NCI-H146 (cell line): ENCODE data around the gene LAMB4.

Source experiments
- DNase-seq: peaks from one replicate; lab custom pipeline; 2025; lab: John Stamatoyannopoulos, UW

LAMB4 gene

GRCh38 chr7:108012499-108013430, 117.4 kb downstream of the LAMB4 start:
- no peak for DNase-seq

GRCh38 chr7:108010377-108010776, 119.8 kb downstream of the LAMB4 start:
- DNase-seq: no peak

GRCh38 chr7:108009873-108010272, 120.3 kb downstream of the LAMB4 start:
- no peak for DNase-seq

- no peak for DNase-seq
Observed at GRCh38 chr7:108008827-108009226, 121.3 kb downstream of the LAMB4 start.

GRCh38 chr7:108008240-108008639, 121.9 kb downstream of the LAMB4 start:
- no peak for DNase-seq

GRCh38 chr7:108007762-108008161, 122.4 kb downstream of the LAMB4 start:
- no peak for DNase-seq

- DNase-seq: no peak
Observed at GRCh38 chr7:108007261-108007660, 122.9 kb downstream of the LAMB4 start.

GRCh38 chr7:108004220-108005142, 125.7 kb downstream of the LAMB4 start:
- no peak for DNase-seq

GRCh38 chr7:108003599-108003935, 126.6 kb downstream of the LAMB4 start:
- no peak for DNase-seq

- peak; percentile 83 for DNase-seq
Observed at GRCh38 chr7:108002726-108003598, 127.2 kb downstream of the LAMB4 start, which contains the start of gene LAMB1. TSS of gene LAMB1 (minus strand) at chr7:108003161. CDS start at chr7:108002885, 276 bp downstream.

- peak; percentile 42 for DNase-seq
Observed at GRCh38 chr7:108001764-108002725, 128.1 kb downstream of the LAMB4 start.

- DNase-seq: no peak
Observed at GRCh38 chr7:108000875-108001763, 129.0 kb downstream of the LAMB4 start.

GRCh38 chr7:107999779-108000560, 130.2 kb downstream of the LAMB4 start:
- no peak for DNase-seq

GRCh38 chr7:107998660-107999480, 131.3 kb downstream of the LAMB4 start:
- DNase-seq: no peak

- DNase-seq: no peak
Observed at GRCh38 chr7:107998150-107998549, 132.0 kb downstream of the LAMB4 start.

- DNase-seq: no peak
Observed at GRCh38 chr7:107996072-107996882, 133.9 kb downstream of the LAMB4 start.
